HL-60 (cell line): ENCODE measurements around the gene CCL4.

Experiments used
- DNase-seq, 2 experiments: peaks; one replicate each; pipeline ENCODE4 v3.0.0-alpha.2; 2010 to 2020; ENCODE audit warnings: low read depth in 1 of 2, low spot score in 1 of 2
- H3K27ac ChIP-seq: fragments of 250-450 bp; sonication (Bioruptor Pico); replicated peaks from 2 replicates; pipeline ENCODE4 v1.5.1; 2020; ENCODE audit warnings: mild to moderate bottlenecking, moderate library complexity
- H3K27me3 ChIP-seq: fragments of 250-450 bp; sonication (Bioruptor Pico); 2 replicates; pipeline ENCODE4 v1.5.1; 2021; ENCODE audit warnings: mild to moderate bottlenecking, moderate library complexity; ENCODE audit not compliant: insufficient read depth, poor library complexity, severe bottlenecking
- H3K4me3 ChIP-seq: replicated peaks from 2 replicates; pipeline ENCODE4 v1.5.1; 2011; ENCODE audit warnings: mild to moderate bottlenecking, control low read depth, low read length; ENCODE audit not compliant: insufficient read depth
- GABPA ChIP-seq: IDR thresholded peaks from 2 replicates; pipeline ENCODE4 v1.6.1; 2012; ENCODE audit warnings: low read depth
- POLR2AphosphoS5 ChIP-seq: IDR thresholded peaks from 2 replicates; pipeline ENCODE4 v1.6.1; 2012; ENCODE audit warnings: low read depth
- SPI1 ChIP-seq: IDR thresholded peaks from 2 replicates; pipeline ENCODE4 v1.6.1; 2012; ENCODE audit warnings: low read depth, mild to moderate bottlenecking, borderline replicate concordance
- TF ChIP-seq, protein P1 (sequence below): IDR thresholded peaks from 2 replicates; pipeline ENCODE4 v1.6.1; 2012; ENCODE audit warnings: low read depth; ENCODE audit not compliant: insufficient replicate concordance
- TF ChIP-seq, protein P2 (sequence below): IDR thresholded peaks from one replicate; pipeline ENCODE4 v1.5.1; 2011; ENCODE audit warnings: low read length, control low read depth, inconsistent platforms; ENCODE audit not compliant: insufficient read depth

The CCL4 gene

DNA sequence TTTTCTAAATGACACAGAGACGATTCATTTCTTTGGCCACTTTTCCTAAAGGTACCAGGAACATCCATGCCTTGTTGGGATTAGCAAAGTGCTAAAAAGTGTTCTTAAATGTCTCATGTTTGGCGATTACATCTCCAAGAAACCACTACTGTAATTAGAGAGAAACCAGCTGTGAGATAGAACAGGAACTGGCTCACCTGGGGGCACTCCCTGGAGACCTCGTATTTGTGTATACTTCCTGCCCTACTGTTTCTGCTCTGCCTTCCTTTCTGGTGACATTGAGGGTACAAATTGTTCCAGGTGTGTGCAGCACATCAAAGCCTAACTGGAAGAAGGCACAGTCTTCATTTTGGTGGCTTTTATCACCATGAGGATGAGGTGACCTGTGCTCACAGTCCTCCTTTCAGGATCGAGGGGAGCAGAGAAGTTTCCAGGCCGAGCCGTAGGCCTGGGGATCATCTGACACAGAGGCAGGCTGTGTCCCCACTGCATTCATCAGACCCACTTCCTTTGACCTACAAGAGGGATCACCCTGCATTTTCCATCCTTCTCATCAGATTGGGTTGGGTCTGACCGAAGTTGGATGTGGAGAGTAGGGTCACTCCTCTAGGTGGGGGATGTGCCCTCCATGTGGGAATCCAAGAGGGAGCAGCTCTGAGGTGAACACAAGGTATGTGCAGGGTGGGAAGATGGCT, 23.7 kb downstream of the CCL4 start:
- no peak for DNase-seq
- Histone ChIP-seq H3K27me3 (no peaks in the 10 kb centered on the region), H3K4me3 (no peak overlapping the region), H3K27ac (no peak overlapping the region)
- TF ChIP-seq, protein P1, sequence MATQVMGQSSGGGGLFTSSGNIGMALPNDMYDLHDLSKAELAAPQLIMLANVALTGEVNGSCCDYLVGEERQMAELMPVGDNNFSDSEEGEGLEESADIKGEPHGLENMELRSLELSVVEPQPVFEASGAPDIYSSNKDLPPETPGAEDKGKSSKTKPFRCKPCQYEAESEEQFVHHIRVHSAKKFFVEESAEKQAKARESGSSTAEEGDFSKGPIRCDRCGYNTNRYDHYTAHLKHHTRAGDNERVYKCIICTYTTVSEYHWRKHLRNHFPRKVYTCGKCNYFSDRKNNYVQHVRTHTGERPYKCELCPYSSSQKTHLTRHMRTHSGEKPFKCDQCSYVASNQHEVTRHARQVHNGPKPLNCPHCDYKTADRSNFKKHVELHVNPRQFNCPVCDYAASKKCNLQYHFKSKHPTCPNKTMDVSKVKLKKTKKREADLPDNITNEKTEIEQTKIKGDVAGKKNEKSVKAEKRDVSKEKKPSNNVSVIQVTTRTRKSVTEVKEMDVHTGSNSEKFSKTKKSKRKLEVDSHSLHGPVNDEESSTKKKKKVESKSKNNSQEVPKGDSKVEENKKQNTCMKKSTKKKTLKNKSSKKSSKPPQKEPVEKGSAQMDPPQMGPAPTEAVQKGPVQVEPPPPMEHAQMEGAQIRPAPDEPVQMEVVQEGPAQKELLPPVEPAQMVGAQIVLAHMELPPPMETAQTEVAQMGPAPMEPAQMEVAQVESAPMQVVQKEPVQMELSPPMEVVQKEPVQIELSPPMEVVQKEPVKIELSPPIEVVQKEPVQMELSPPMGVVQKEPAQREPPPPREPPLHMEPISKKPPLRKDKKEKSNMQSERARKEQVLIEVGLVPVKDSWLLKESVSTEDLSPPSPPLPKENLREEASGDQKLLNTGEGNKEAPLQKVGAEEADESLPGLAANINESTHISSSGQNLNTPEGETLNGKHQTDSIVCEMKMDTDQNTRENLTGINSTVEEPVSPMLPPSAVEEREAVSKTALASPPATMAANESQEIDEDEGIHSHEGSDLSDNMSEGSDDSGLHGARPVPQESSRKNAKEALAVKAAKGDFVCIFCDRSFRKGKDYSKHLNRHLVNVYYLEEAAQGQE = no peak
- TF ChIP-seq GABPA = no peak
- TF ChIP-seq SPI1 = no peak
- no peak for TF ChIP-seq POLR2AphosphoS5
- TF ChIP-seq, protein P2, sequence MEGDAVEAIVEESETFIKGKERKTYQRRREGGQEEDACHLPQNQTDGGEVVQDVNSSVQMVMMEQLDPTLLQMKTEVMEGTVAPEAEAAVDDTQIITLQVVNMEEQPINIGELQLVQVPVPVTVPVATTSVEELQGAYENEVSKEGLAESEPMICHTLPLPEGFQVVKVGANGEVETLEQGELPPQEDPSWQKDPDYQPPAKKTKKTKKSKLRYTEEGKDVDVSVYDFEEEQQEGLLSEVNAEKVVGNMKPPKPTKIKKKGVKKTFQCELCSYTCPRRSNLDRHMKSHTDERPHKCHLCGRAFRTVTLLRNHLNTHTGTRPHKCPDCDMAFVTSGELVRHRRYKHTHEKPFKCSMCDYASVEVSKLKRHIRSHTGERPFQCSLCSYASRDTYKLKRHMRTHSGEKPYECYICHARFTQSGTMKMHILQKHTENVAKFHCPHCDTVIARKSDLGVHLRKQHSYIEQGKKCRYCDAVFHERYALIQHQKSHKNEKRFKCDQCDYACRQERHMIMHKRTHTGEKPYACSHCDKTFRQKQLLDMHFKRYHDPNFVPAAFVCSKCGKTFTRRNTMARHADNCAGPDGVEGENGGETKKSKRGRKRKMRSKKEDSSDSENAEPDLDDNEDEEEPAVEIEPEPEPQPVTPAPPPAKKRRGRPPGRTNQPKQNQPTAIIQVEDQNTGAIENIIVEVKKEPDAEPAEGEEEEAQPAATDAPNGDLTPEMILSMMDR = no peak

GRCh38 chr17:36127911-36128310, 24.3 kb downstream of the CCL4 start:
- no peak overlapping the region for H3K4me3 ChIP-seq
- TF ChIP-seq SPI1 = peak; percentile 7; the same call in 1 of the 2 replicates
- no peak for TF ChIP-seq POLR2AphosphoS5
- DNase-seq = peak in 1 of 2 experiments; percentile 45
- no peak overlapping the region for H3K27ac ChIP-seq
- no peaks in the 10 kb centered on the region for H3K27me3 ChIP-seq

GRCh38 chr17:36128411-36128978, 24.9 kb downstream of the CCL4 start:
- no peak for DNase-seq
- H3K4me3 ChIP-seq = no peak overlapping the region

More at GRCh38 chr17:36128411-36128978, 24.9 kb downstream of the CCL4 start:
- no peaks in the 10 kb centered on the region for H3K27me3 ChIP-seq
- H3K27ac ChIP-seq = no peak overlapping the region
- no peak for TF ChIP-seq SPI1
- TF ChIP-seq, protein P1 = no peak
- TF ChIP-seq POLR2AphosphoS5 = no peak
- TF ChIP-seq, protein P2 = no peak
- TF ChIP-seq GABPA = no peak
